Psoas muscle (tissue), 8 donors: Measurements from ENCODE around the gene TTLL10. TPM values are rescaled to one million over a fixed set of nuclear protein-coding genes. Genes with fewer than 3 reads are reported as not detected.

Experiments used
- ATAC-seq, 4 donors: fragments of 200-7000 bp; cut with Tn5 transposase; one replicate each; pipeline ENCODE4 v1.9.1; 2020; ENCODE audit warnings: moderate library complexity in 3 of 4, mild to moderate bottlenecking in 2 of 4
- DNase-seq, 2 donors: peaks; one replicate each; pipeline ENCODE4 v3.0.0-alpha.2; 2020
- H3K27ac ChIP-seq: fragments of 200-600 bp; one replicate; pipeline ENCODE4 v1.8.0; 2022
- H3K27me3 ChIP-seq, 3 donors: fragments of 200-600 bp in 1 of 3; one replicate each; pipeline versions ENCODE4 v1.6.1 to v1.8.0; 2013 to 2022; ENCODE audit warnings: low read length in 2 of 3, mild to moderate bottlenecking in 2 of 3, moderate library complexity in 1 of 3; ENCODE audit not compliant: insufficient read depth in 3 of 3
- H3K36me3 ChIP-seq, 2 donors: fragments of 200-600 bp in 1 of 2; one replicate each; pipeline versions ENCODE4 v1.6.1 to v1.8.0; 2013 to 2022; ENCODE audit warnings: low read depth in 1 of 2, mild to moderate bottlenecking in 1 of 2, moderate library complexity in 1 of 2; ENCODE audit not compliant: insufficient read depth in 1 of 2
- H3K4me1 ChIP-seq: fragments of 200-600 bp; one replicate; pipeline ENCODE4 v1.8.0; 2022
- H3K4me3 ChIP-seq: fragments of 200-600 bp; one replicate; pipeline ENCODE4 v1.8.0; 2022; ENCODE audit warnings: mild to moderate bottlenecking
- H3K9me3 ChIP-seq: fragments of 200-600 bp; one replicate; pipeline ENCODE4 v1.8.0; 2022
- WGBS, 3 donors: extraction: QIAGEN DNeasy Blood & Tissue Kit; methylation state at CpG; one replicate each; pipeline versions ENCODE4 v1.1.6 to v1.1.7; 2013; 5-methylcytosine and 5-hydroxymethylcytosine counted together
- intact Hi-C, 2 donors: fragments of 100-400 bp; cut with DNase I; formaldehyde crosslinking; loops; one replicate each; pipeline versions ENCODE4 v1.11.0 to v1.14.2; 2022
- polyA plus RNA-seq, 3 donors: library from polyadenylated mRNA; stranded (reverse); fragments of 200-250 nt; gene quantifications; one replicate each; pipeline ENCODE4 v1.2.3, GENCODE V29; 2013
- total RNA-seq, 4 donors: library from RNA; stranded (reverse); fragmentation: NEBNext Ultra II Directional in 2 of 4; extraction: Animal tissue kit (Norgen Biotek cat#: 25700) in 2 of 4; gene quantifications; one replicate each; pipeline versions ENCODE4 v1.2.1 to v1.2.4, GENCODE V29; 2021 to 2023
- TF ChIP-seq, protein P1 (sequence below): fragments of 200-600 bp; IDR thresholded peaks from one replicate; pipeline ENCODE4 v1.8.0; 2022; ENCODE audit warnings: antibody characterized with exemption
- donor health status: healthy with polysubstance abuse.
- donor health status: DM: no; HTN: no; CAD: no; lungs with moderate emphysema.
- donor health status: Bipolar disorder and iron deficiency.
- donor health status: healthy.
- donor health status: DM: yes; HTN: yes; CAD: no.
- donor health status: DM: no; HTN: no; CAD: no.
- donor health status: DM: no; HTN: no; CAD: no.
- donor health status: DM: yes; HTN: yes; CAD: no.

TTLL10 gene
- total and polyA plus RNA-seq, 7 donors, result 0.03 to 0.27 (median 0.10) TPM; not detected in 3

- WGBS, 3 donors, result 82 to 88% (median 82%) methylated on average over 27 to 28 of the region's 28 CpGs
- H3K36me3 ChIP-seq, result peaks cover 7 to 41% of the 10 kb centered on the region in 2 donors
- intact Hi-C loops, result no loop called here
These were observed 55.1 kb downstream of the TTLL10 start for GRCh38 chr1:1228596-1229321.

GRCh38 chr1:1229770-1230169 lies 56.1 kb downstream of the TTLL10 start:
- 85 to 87% (median 86%) methylated on average over 19 of the region's 19 CpGs for WGBS, 3 donors
- no peaks in the 10 kb centered on the region for H3K27me3 ChIP-seq
- peak overlapping the region; percentile 91 for H3K4me3 ChIP-seq
- intact Hi-C loops, result loop anchor here (5.0 kb wide), 1 partner anchor 43 kb away; the partner anchor contains the start of gene UBE2J2 (in 2 of the 2)
- H3K27ac ChIP-seq, result no peak overlapping the region
- DNase-seq (no peak), ATAC-seq (no peak)
- peaks cover 7% of the 10 kb centered on the region for H3K9me3 ChIP-seq
- TF ChIP-seq, protein P1, sequence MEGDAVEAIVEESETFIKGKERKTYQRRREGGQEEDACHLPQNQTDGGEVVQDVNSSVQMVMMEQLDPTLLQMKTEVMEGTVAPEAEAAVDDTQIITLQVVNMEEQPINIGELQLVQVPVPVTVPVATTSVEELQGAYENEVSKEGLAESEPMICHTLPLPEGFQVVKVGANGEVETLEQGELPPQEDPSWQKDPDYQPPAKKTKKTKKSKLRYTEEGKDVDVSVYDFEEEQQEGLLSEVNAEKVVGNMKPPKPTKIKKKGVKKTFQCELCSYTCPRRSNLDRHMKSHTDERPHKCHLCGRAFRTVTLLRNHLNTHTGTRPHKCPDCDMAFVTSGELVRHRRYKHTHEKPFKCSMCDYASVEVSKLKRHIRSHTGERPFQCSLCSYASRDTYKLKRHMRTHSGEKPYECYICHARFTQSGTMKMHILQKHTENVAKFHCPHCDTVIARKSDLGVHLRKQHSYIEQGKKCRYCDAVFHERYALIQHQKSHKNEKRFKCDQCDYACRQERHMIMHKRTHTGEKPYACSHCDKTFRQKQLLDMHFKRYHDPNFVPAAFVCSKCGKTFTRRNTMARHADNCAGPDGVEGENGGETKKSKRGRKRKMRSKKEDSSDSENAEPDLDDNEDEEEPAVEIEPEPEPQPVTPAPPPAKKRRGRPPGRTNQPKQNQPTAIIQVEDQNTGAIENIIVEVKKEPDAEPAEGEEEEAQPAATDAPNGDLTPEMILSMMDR, result no peak
- H3K4me1 ChIP-seq, result peaks cover 26% of the 10 kb centered on the region
- H3K36me3 ChIP-seq, result peaks cover 7 to 31% of the 10 kb centered on the region in 2 donors

More at GRCh38 chr1:1228596-1229321, 55.1 kb downstream of the TTLL10 start:
- DNase-seq (no peak), ATAC-seq (no peak)
- no peak overlapping the region for H3K4me3 ChIP-seq
- no peaks in the 10 kb centered on the region for H3K27me3 ChIP-seq
- peaks cover 26% of the 10 kb centered on the region for H3K4me1 ChIP-seq
- peaks cover 7% of the 10 kb centered on the region for H3K9me3 ChIP-seq
- TF ChIP-seq, protein P1, result no peak
- no peak overlapping the region for H3K27ac ChIP-seq

DNA sequence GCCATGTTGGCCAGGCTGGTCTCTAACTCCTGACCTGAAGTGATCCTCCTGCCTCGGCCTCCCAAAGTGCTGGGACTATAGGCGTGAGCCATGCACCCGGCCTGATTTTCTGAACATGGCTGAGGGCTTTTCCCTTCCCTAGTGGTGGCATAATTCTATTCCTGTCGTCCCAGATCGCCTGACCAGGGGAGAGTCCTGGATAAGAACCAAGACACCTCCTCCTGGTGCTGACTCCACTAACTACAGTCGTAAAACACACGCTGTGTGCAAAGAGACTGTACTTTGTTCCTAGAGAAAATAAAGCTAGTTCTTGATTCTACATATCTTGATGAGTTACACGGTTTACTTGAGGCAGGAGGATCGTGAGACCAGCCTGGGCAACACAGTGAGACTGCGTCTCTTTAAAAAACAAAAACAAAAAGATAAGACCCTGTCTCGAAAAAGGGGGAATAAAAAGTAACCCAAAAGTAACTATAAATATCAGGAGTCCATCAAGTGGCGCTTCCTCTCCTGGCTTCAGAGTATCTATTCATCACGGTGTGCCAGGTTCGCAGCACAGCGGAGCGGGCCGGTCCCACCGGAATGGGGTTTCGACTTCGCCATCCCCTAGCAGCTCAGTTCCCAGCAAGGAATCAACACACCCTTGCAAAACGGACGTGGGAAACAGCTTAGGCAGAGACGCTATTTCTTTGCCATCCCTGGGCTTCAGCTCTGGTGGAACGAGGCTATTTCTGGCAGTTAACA lies 57.1 kb downstream of the TTLL10 start:
- DNase-seq (no peak), ATAC-seq (peak in 3 of 4 donors; percentile 25 to 47 (median 36))
- Histone ChIP-seq H3K27me3 (no peaks in the 10 kb centered on the region), H3K9me3 (peaks cover 7% of the 10 kb centered on the region), H3K27ac (peak overlapping the region; percentile 96), H3K4me3 (peak overlapping the region; percentile 91), H3K36me3 (peaks cover 7 to 28% of the 10 kb centered on the region in 2 donors), H3K4me1 (peaks cover 24% of the 10 kb centered on the region)
- TF ChIP-seq, protein P1, result peak; percentile 6
- intact Hi-C loops, result loop anchor here (5.0 kb wide), 1 partner anchor 41 kb away; the partner anchor contains the start of gene UBE2J2 (in 2 of the 2)
- WGBS, 3 donors, result 9 to 13% (median 10%) methylated on average over 24 of the region's 24 CpGs

- WGBS, 3 donors, result 0% methylated on average over 65 to 99 of the region's 99 CpGs
- intact Hi-C loops, result loop anchor here (5.0 kb wide), 1 partner anchor 41 kb away; the partner anchor contains the start of gene UBE2J2 (in 2 of the 2)
- peak within 1 kb of the TSS; percentile 96 for H3K27ac ChIP-seq
- peaks cover 7 to 25% of the 10 kb centered on the region in 2 donors for H3K36me3 ChIP-seq
- ATAC-seq (peak; percentile 95 to 97 (median 96)), DNase-seq (peak; percentile 97 to 98)
- H3K4me3 ChIP-seq, result peak within 1 kb of the TSS; percentile 91
- H3K27me3 ChIP-seq, result no peaks in the 10 kb centered on the region
- peaks cover 7% of the 10 kb centered on the region for H3K9me3 ChIP-seq
- TF ChIP-seq, protein P1, result no peak
- H3K4me1 ChIP-seq, result peaks cover 24% of the 10 kb centered on the region
These were observed 57.9 kb downstream of the TTLL10 start, which contains the start of gene SDF4 for GRCh38 chr1:1231400-1232207. SDF4 (minus strand) TSS chr1:1232001; CDS start chr1:1228772, 3,229 bp downstream.
